Mammary epithelial cell (primary cell): ENCODE measurements around the gene STAC3.

Source experiments
- EZH2 ChIP-seq: IDR thresholded peaks from 2 replicates; pipeline ENCODE4 v1.6.1; 2012; ENCODE audit warnings: low read length, inconsistent platforms, borderline replicate concordance
- TF ChIP-seq, protein P1 (sequence below), 2 donors: IDR thresholded peaks in 1 of 2; conservative IDR thresholded peaks in 1 of 2; 2 replicates each; pipeline ENCODE4 v1.5.1; 2011 to 2012; ENCODE audit warnings: inconsistent platforms in 2 of 2, low read length in 2 of 2, mild to moderate bottlenecking in 2 of 2, control low read depth in 1 of 2, low read depth in 1 of 2; ENCODE audit not compliant: insufficient read depth in 1 of 2; ENCODE audit errors: extremely low read depth in 1 of 2

- TF ChIP-seq, protein P1, sequence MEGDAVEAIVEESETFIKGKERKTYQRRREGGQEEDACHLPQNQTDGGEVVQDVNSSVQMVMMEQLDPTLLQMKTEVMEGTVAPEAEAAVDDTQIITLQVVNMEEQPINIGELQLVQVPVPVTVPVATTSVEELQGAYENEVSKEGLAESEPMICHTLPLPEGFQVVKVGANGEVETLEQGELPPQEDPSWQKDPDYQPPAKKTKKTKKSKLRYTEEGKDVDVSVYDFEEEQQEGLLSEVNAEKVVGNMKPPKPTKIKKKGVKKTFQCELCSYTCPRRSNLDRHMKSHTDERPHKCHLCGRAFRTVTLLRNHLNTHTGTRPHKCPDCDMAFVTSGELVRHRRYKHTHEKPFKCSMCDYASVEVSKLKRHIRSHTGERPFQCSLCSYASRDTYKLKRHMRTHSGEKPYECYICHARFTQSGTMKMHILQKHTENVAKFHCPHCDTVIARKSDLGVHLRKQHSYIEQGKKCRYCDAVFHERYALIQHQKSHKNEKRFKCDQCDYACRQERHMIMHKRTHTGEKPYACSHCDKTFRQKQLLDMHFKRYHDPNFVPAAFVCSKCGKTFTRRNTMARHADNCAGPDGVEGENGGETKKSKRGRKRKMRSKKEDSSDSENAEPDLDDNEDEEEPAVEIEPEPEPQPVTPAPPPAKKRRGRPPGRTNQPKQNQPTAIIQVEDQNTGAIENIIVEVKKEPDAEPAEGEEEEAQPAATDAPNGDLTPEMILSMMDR (conservative IDR thresholded peaks at IDR 0.05 in 1 of 2, IDR thresholded peaks at IDR 0.05 in 1 of 2; ENCODE audit: extremely low read depth in 1 of 2, insufficient read depth in 1 of 2, low read depth in 1 of 2, low read length in 2 of 2), result no peak
- TF ChIP-seq EZH2, result no peak
Observed at GRCh38 chr12:57196439-57196838, 54.5 kb downstream of the STAC3 start.
